Ovary (tissue), 3 donors: ENCODE results near the gene CPN1.

Experiments
- EP300 ChIP-seq: sonication (generic); formaldehyde crosslinking; IDR thresholded peaks from one replicate; pipeline ENCODE4 v1.6.1; 2017; ENCODE audit warnings: antibody characterized with exemption
- POLR2A ChIP-seq: fragments of 450-650 bp; IDR thresholded peaks from one replicate; pipeline ENCODE4 v1.6.1; 2017; ENCODE audit warnings: antibody characterized with exemption, mild to moderate bottlenecking, moderate library complexity
- TF ChIP-seq, protein P1 (sequence below), 3 donors: fragments of 450-650 bp in 2 of 3; fragments of 200-600 bp in 1 of 3; IDR thresholded peaks; one replicate each; pipeline versions ENCODE4 v1.5.1 to v1.8.0; 2016 to 2022; ENCODE audit warnings: antibody characterized with exemption in 3 of 3, mild to moderate bottlenecking in 1 of 3
- donor health status: DM: no; HTN: no; CAD: no.

DNA sequence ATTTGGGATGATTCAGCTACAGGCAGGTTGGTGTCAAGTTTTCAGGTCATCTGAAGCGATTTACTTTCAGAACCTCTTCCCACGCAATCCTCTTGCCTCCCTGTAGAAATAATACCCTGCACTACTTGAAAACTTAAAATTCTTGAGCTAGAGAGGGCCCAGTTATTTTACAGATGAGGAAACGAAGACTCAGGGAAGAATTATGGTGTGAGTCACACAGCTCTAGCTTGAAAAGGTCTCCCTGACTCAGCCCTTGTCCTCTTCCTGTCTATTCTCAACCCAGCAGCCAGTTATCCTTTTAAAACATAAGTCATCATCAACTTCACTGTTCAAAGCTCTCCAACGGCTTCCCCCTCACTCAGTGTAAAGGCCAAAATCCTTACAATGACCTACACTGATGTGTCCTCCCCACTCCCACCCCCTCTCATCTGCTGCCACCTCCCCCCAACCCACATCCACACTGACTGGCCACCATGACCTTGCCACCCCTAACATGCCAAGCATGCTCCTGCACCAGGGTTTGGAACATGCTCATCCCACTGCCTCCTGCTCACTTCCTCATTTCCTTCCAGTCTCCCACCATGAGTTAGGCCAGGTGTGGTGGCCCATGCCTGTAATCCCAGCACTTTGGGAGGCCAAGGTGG lies 75.3 kb downstream of the CPN1 start:
- TF ChIP-seq POLR2A (no peak), EP300 (no peak)
- TF ChIP-seq, protein P1, sequence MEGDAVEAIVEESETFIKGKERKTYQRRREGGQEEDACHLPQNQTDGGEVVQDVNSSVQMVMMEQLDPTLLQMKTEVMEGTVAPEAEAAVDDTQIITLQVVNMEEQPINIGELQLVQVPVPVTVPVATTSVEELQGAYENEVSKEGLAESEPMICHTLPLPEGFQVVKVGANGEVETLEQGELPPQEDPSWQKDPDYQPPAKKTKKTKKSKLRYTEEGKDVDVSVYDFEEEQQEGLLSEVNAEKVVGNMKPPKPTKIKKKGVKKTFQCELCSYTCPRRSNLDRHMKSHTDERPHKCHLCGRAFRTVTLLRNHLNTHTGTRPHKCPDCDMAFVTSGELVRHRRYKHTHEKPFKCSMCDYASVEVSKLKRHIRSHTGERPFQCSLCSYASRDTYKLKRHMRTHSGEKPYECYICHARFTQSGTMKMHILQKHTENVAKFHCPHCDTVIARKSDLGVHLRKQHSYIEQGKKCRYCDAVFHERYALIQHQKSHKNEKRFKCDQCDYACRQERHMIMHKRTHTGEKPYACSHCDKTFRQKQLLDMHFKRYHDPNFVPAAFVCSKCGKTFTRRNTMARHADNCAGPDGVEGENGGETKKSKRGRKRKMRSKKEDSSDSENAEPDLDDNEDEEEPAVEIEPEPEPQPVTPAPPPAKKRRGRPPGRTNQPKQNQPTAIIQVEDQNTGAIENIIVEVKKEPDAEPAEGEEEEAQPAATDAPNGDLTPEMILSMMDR (IDR thresholded peaks at IDR 0.05), result no peak
